IPS-20b (cell line): Measurements from ENCODE around the gene TRPC6.

Experiments used
- H3K27ac ChIP-seq: one replicate; pipeline ENCODE4 v1.5.1; 2013; ENCODE audit warnings: low read length
- H3K27me3 ChIP-seq: 2 replicates; pipeline ENCODE4 v1.6.1; 2013; ENCODE audit warnings: mild to moderate bottlenecking, low read length, inconsistent platforms; ENCODE audit not compliant: insufficient read depth
- H3K36me3 ChIP-seq: 2 replicates; pipeline ENCODE4 v1.6.1; 2013; ENCODE audit warnings: low read depth, mild to moderate bottlenecking, inconsistent platforms, low read length, moderate library complexity; ENCODE audit not compliant: insufficient read depth
- H3K4me1 ChIP-seq: 2 replicates; pipeline ENCODE4 v1.6.1; 2013; ENCODE audit warnings: mild to moderate bottlenecking, control low read depth, inconsistent platforms, low read length, moderate library complexity; ENCODE audit not compliant: insufficient read depth
- H3K4me3 ChIP-seq: 2 replicates; pipeline ENCODE4 v1.5.1; 2013; ENCODE audit warnings: mild to moderate bottlenecking, low read length, inconsistent platforms
- H3K9ac ChIP-seq: 2 replicates; pipeline ENCODE4 v1.6.1; 2013; ENCODE audit warnings: low read depth, mild to moderate bottlenecking, inconsistent platforms, low read length, moderate library complexity
- H3K9me3 ChIP-seq: 2 replicates; pipeline ENCODE4 v1.6.1; 2013; ENCODE audit warnings: mild to moderate bottlenecking, low read depth, low read length, inconsistent platforms; ENCODE audit not compliant: insufficient read depth

TRPC6 gene

DNA sequence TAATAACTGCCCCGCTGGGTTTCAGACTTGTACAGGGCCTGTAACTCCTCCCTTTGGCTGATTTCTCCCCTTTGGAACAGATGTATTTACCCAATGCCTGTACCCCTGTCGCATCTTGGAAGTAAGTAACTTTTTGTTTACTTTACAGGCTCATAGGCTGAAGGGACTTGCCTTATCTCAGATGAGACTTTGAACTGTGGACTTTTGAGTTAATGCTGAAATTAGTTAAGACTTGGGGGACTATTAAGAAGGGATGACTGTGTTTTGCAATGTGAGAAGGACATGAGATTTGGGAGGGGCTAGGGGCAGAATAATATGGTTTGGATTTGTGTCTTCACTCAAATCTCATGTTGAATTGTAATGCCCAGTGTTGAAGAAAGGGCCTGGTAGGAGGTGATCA is 62.0 kb downstream of the TRPC6 start:
- Histone ChIP-seq H3K27ac (no peak overlapping the region), H3K4me3 (no peak overlapping the region), H3K36me3 (no peaks in the 10 kb centered on the region), H3K27me3 (no peaks in the 10 kb centered on the region), H3K9me3 (peaks cover 12% of the 10 kb centered on the region), H3K4me1 (peaks cover 15% of the 10 kb centered on the region), H3K9ac (no peak overlapping the region)

DNA sequence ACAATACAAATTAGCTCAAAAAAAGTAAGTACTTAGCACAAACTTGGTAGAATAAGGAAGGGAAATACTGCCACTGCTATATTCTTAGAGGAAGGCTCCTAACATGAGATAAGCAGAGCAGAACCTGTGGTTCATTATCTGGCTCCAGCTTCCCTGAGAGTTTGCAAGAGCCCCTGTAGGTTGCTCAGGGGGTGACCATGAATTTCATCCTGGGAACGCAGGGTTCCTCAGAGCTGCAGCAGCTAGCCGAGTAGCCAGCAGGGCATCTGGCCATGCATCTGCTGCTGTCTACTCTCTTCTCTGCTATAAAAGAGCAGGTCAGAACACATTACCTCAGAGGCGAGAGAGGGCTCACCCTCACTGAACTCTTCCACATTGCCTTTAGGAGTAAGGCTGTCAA is 67.3 kb downstream of the TRPC6 start:
- Histone ChIP-seq H3K27me3 (no peaks in the 10 kb centered on the region), H3K4me1 (peaks cover 26% of the 10 kb centered on the region), H3K4me3 (no peak overlapping the region), H3K27ac (no peak overlapping the region), H3K9ac (no peak overlapping the region), H3K36me3 (no peaks in the 10 kb centered on the region), H3K9me3 (peaks cover 10% of the 10 kb centered on the region)

DNA sequence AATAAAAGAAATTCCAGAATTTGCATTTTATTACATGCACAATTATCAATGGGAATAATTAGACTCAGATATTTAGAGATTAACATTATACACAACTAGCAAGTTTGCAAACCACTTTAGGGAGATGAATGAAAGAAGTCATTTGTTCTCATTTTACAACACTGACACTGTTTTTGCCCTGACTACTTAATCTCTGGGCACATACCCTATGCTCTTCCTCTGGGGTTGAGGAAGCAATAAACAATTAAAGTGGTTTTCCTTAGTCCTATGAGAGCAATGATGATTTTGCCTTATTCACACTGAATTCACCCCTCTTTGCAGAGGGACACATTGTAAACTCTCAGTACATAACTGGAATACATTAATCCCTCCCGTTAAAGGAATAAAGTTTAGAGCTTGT is 72.7 kb downstream of the TRPC6 start:
- Histone ChIP-seq H3K36me3 (no peaks in the 10 kb centered on the region), H3K4me1 (peaks cover 20% of the 10 kb centered on the region), H3K9ac (no peak overlapping the region), H3K9me3 (no peaks in the 10 kb centered on the region), H3K4me3 (no peak overlapping the region), H3K27ac (no peak overlapping the region), H3K27me3 (no peaks in the 10 kb centered on the region)

DNA sequence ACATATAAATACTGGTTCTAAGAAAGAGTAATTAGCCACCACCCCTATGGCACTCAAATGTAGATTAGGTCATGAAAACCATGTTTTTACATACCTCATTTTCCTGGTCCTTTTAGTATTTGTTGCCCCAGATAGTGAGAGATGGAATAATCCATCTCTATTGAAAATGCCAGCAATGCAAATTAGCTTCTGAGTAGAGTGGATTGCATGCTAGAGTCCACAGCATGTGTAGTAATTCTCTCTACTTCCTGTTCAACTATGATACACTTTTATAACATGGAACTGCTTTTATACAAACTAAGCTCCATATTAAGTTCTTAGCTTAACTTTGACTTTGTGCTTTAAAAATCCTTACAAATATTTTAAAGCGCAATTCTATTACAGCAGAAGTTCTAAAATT is 73.2 kb downstream of the TRPC6 start:
- no peak overlapping the region for H3K9ac ChIP-seq
- H3K27me3 ChIP-seq, result no peaks in the 10 kb centered on the region
- H3K27ac ChIP-seq, result no peak overlapping the region
- H3K36me3 ChIP-seq, result no peaks in the 10 kb centered on the region
- H3K4me1 ChIP-seq, result peaks cover 16% of the 10 kb centered on the region; the same call in 1 of the 2 replicates
- H3K9me3 ChIP-seq, result no peaks in the 10 kb centered on the region
- H3K4me3 ChIP-seq, result no peak overlapping the region

DNA sequence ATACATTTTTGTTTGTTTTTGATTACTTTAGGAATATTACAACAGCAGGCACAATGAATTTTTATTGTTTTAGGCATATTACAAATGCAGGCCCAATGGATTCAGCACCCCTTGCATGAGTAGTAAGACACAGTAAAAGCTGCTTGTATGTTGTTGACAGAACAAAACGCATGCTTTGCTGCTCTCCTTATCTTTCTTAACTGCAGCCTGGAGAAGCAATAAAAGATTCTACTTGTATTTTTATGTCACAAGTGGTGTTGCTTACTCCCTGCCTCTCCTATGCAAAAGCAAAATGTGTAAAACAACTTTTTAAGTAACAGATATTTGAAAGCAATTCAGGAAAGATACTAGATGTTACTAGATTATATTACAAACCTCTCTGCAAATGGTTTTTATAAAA is 73.9 kb downstream of the TRPC6 start:
- Histone ChIP-seq H3K36me3 (no peaks in the 10 kb centered on the region), H3K9me3 (no peaks in the 10 kb centered on the region), H3K27me3 (no peaks in the 10 kb centered on the region), H3K4me3 (no peak overlapping the region), H3K27ac (no peak overlapping the region), H3K4me1 (peaks cover 9% of the 10 kb centered on the region; the same call in 1 of the 2 replicates), H3K9ac (no peak overlapping the region)

DNA sequence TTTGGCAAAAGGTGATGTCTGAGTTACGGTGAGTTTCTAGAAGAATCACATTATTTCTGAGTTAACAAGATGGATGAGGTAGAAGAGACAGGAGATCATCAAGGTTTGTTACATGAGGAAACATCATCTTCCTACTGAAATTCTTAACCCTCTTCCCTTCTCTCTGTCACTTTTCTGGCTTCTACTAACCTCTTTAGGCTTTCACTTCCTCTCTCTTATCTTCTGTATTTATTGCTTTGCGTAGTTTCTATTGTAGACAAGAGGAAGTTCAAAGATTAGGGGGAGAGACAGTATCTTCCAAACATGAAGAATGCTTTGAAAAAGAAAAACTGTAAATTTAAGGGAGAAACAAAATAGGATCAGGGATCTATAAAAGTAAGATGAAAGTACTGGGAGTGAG is 75.4 kb downstream of the TRPC6 start:
- Histone ChIP-seq H3K9me3 (no peaks in the 10 kb centered on the region), H3K9ac (no peak overlapping the region), H3K27ac (no peak overlapping the region), H3K27me3 (no peaks in the 10 kb centered on the region), H3K36me3 (no peaks in the 10 kb centered on the region), H3K4me3 (no peak overlapping the region), H3K4me1 (peaks cover 5% of the 10 kb centered on the region; the same call in 1 of the 2 replicates)

DNA sequence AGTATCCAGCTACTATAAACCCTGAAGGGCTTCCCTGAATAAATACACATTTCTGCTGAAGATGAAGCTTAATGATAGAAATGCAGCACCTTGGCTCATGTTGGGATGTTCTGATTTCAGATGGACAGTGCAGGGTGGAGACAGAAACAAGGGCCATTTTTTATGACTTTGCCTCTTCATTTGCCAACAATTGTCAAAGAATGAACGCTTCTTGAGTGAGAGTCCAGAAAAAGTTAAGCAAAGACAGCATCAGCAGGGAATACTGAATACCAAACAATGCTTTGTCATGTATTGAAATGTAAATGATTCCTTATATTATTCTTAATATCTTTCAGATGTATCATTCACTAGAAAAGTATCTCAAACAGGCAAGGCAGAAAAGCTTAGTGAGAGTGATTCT is 84.9 kb downstream of the TRPC6 start:
- no peaks in the 10 kb centered on the region for H3K27me3 ChIP-seq
- no peaks in the 10 kb centered on the region for H3K9me3 ChIP-seq
- no peaks in the 10 kb centered on the region for H3K4me1 ChIP-seq
- no peaks in the 10 kb centered on the region for H3K36me3 ChIP-seq
- H3K4me3 ChIP-seq, result no peak overlapping the region
- H3K27ac ChIP-seq, result no peak overlapping the region
- no peak overlapping the region for H3K9ac ChIP-seq

DNA sequence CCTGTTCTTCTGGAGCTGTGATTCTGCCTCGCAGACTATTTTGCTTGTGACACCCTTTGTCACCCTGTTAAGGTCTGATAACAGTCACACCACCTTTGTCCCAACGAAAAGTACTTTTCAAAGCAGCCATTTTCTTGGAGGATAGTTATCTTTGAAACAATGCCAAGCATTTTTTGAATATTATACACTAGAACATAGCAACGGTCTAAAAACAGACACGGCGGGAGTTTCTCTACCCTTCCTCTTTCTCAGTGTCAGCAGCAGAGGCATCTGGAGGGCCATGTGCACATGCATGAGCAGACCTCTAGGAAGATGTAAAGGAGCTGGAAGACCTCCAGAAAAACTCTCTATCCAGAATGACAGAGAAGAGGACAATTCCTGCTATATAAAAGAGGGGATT is 86.5 kb downstream of the TRPC6 start:
- Histone ChIP-seq H3K36me3 (no peaks in the 10 kb centered on the region), H3K4me3 (no peak overlapping the region), H3K9me3 (no peaks in the 10 kb centered on the region), H3K9ac (no peak overlapping the region), H3K4me1 (no peaks in the 10 kb centered on the region), H3K27me3 (no peaks in the 10 kb centered on the region), H3K27ac (no peak overlapping the region)

DNA sequence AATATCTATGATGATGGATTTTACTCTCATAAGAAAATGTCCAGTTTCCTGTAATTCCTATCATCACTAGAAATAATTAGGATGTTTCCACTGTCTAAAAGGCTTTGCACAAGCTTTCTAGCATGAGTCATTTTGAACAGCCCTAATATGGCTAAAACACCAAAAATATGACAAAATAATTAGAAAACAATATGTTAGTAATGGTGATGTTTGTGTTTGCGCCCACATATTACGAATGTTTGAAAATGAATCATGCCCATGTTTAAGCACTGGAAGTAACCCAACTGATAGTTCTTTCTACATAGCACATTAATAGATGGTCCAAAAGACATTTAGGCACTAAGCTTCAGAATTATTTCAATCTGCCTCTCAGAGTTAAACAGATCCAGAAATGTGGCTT is 96.0 kb downstream of the TRPC6 start:
- Histone ChIP-seq H3K27me3 (no peaks in the 10 kb centered on the region), H3K4me1 (peaks cover 10% of the 10 kb centered on the region; the same call in 1 of the 2 replicates), H3K36me3 (no peaks in the 10 kb centered on the region), H3K9ac (no peak overlapping the region), H3K27ac (no peak overlapping the region), H3K9me3 (no peaks in the 10 kb centered on the region), H3K4me3 (no peak overlapping the region)

DNA sequence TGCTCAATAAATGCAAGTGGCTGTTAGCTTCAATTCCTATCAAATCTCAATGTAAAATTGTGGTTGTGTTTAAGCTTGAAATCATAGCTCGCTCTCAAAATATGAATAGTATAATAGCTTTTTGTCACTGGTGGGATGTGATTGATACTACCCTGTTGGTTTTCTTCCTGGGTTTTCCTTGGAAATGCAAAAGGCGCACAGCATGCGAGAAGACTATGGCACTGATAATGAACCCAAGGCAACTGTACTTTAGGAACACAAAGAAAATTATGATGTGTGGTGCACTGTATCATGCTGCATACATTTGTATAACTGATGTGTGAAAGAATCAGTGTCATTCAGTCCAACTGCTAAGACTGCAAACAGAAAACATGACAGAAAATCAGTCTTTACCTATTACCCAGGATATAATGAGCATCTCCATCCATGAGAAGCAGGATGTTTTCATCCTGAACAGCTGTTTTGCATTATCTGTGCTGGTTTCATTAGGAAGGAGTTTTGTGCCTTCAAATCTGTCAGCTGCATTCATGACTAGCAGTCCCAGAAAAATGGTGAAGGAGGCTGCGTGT is 101.2 kb downstream of the TRPC6 start:
- no peak overlapping the region for H3K27ac ChIP-seq
- H3K9ac ChIP-seq, result no peak overlapping the region
- no peak overlapping the region for H3K4me3 ChIP-seq
- H3K4me1 ChIP-seq, result peaks cover 10% of the 10 kb centered on the region; the same call in 1 of the 2 replicates
- no peaks in the 10 kb centered on the region for H3K27me3 ChIP-seq
- no peaks in the 10 kb centered on the region for H3K9me3 ChIP-seq
- no peaks in the 10 kb centered on the region for H3K36me3 ChIP-seq

DNA sequence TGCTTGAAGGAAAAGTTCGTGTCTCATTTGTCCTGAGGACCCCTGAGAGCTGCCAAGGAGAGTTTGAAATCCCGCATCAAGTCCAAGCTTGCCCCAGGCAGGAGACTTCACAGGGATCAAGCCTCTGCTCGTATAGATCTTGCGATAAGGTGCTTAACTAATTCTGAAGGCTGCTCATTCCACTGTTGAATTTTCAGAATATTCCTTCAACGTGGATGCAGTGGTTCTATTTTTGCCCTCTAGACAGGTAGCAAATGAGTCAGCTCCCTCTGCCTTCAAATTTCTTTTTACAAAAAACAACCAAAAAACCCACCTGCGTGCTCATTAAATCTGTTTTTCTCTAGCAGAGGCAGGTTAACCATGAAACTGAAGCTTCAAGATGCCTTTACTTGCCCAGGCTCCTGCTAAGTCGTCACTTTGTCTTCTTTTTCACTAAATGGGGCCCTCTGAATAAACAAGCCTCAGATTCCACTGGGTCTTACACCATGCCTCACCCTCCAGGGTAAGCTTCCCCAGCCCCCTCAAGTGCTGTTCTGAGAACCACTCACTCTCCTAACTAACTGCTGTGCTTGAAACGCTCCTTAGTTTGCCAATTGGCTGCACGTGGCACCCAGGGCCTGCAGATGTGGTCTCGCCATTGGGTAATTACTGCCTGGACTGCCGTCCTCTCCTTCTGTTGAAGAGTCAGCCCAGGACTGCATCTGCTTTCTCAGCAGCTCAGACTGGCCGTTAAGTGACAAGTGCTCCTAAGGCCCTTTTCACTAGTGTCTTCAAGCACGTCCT is 105.0 kb downstream of the TRPC6 start:
- no peak overlapping the region for H3K4me3 ChIP-seq
- H3K4me1 ChIP-seq, result no peaks in the 10 kb centered on the region
- no peak overlapping the region for H3K27ac ChIP-seq
- H3K9me3 ChIP-seq, result no peaks in the 10 kb centered on the region
- H3K9ac ChIP-seq, result no peak overlapping the region
- no peaks in the 10 kb centered on the region for H3K36me3 ChIP-seq
- H3K27me3 ChIP-seq, result no peaks in the 10 kb centered on the region

DNA sequence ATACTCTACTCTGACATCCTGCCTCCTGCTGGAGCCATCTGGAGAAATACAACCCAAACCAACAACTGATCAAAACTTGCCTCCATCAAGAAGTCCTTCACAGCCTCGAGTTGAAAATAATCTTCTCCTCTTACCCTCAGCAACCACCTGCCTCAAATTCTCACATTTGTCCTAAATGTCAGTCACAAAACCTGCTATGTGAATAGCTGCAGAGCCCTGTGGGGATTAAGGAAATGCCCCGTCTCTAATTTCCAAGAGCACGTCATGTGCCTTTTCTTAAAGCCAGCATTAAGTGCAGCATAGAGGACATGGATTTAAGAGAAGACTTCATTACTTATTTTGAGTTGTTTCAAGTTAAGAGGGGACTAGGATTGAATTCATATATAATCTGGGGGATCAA is 105.9 kb downstream of the TRPC6 start:
- Histone ChIP-seq H3K27me3 (no peaks in the 10 kb centered on the region), H3K4me1 (no peaks in the 10 kb centered on the region), H3K9ac (no peak overlapping the region), H3K36me3 (no peaks in the 10 kb centered on the region), H3K27ac (no peak overlapping the region), H3K4me3 (no peak overlapping the region), H3K9me3 (no peaks in the 10 kb centered on the region)
